Neural crest cell (in vitro differentiated cells): ENCODE results near the gene GALNS. TPM values are rescaled to one million over a fixed set of nuclear protein-coding genes. Genes with fewer than 3 reads are reported as not detected.
"Not testable (repeated sequence)": the region's sequence is repeated elsewhere in the genome, so short reads cannot be mapped to it uniquely, and the experiment has no call there.

Source experiments
- DNase-seq: peaks from one replicate; pipeline ENCODE4 v3.0.0; 2021; ENCODE audit warnings: low read depth, mixed read lengths, low spot score
- H3K27ac Mint-ChIP-seq: one replicate; pipeline ENCODE4 v1.8.0; 2021; ENCODE audit warnings: mild to moderate bottlenecking, mixed read lengths; ENCODE audit not compliant: unreplicated experiment
- H3K27me3 Mint-ChIP-seq: 2 replicates; pipeline ENCODE4 v1.8.0; 2021; ENCODE audit warnings: low read depth, mild to moderate bottlenecking, mixed read lengths
- H3K36me3 Mint-ChIP-seq: 2 replicates; pipeline ENCODE4 v1.8.0; 2021; ENCODE audit warnings: low read depth, mild to moderate bottlenecking, mixed read lengths
- H3K4me1 Mint-ChIP-seq: 2 replicates; pipeline ENCODE4 v1.8.0; 2021; ENCODE audit warnings: mixed read lengths
- H3K4me3 Mint-ChIP-seq: one replicate; pipeline ENCODE4 v1.8.0; 2021; ENCODE audit warnings: mild to moderate bottlenecking, mixed read lengths
- H3K9me3 Mint-ChIP-seq: 2 replicates; pipeline ENCODE4 v1.8.0; 2021; ENCODE audit warnings: mixed read lengths
- total RNA-seq: library from RNA; stranded (reverse); gene quantifications from 2 replicates; pipeline ENCODE4 v1.2.1, GENCODE V29; 2021
- TF ChIP-seq, protein P1 (sequence below): fragments of 200-600 bp; sonication (generic); conservative IDR thresholded peaks from 2 replicates; pipeline ENCODE4 v1.5.0; 2021; ENCODE audit warnings: antibody characterized with exemption, mild to moderate bottlenecking

The GALNS gene
- total RNA-seq, 1 donor from 2014 or later: 19.7 TPM

DNA sequence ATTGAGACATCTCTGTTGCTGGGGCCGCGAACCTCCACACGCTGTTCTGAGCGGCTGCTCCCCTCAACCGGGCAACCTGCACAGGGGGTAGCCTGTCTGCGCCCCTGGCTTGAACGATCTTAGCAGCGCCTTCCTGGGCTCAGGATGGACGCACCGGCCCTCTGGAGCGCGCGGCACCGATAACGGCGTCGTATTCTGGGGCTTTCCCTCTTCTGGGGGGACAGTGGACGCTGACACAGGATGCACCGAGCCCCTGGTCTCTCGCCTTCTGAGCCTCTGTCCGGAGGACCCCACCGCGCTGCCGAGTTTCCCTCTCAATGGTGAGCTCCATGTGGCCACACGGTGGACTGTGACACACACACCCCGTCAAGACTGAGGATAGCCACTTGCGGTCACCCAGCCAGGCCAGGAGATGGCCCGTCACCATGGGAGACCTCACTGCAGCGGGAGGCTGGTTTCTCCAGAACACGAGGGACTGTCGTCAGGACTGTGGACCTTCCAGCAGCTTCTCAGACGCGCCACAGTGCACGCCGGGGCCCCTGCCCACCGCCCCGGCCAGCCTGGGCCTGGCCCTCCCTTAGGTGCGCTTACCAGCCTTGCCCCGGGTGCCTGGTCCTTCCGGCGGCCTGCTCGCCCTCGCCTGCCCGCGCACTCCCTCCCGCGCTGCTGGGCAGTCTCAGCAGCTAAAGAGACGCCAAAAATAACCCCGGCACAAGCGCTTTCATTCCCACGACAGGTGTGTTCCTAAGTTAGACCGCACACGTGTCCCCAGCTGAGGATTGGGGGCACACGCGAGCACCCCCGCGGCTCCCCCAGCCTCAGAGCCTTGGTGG is 39.7 kb upstream of the GALNS start:
- no peaks in the 10 kb centered on the region for H3K9me3 Mint-ChIP-seq
- no peak overlapping the region for H3K27ac Mint-ChIP-seq
- no peak for DNase-seq
- no peaks in the 10 kb centered on the region for H3K4me1 Mint-ChIP-seq
- H3K36me3 Mint-ChIP-seq: no peaks in the 10 kb centered on the region
- no peaks in the 10 kb centered on the region for H3K27me3 Mint-ChIP-seq
- TF ChIP-seq, protein P1, sequence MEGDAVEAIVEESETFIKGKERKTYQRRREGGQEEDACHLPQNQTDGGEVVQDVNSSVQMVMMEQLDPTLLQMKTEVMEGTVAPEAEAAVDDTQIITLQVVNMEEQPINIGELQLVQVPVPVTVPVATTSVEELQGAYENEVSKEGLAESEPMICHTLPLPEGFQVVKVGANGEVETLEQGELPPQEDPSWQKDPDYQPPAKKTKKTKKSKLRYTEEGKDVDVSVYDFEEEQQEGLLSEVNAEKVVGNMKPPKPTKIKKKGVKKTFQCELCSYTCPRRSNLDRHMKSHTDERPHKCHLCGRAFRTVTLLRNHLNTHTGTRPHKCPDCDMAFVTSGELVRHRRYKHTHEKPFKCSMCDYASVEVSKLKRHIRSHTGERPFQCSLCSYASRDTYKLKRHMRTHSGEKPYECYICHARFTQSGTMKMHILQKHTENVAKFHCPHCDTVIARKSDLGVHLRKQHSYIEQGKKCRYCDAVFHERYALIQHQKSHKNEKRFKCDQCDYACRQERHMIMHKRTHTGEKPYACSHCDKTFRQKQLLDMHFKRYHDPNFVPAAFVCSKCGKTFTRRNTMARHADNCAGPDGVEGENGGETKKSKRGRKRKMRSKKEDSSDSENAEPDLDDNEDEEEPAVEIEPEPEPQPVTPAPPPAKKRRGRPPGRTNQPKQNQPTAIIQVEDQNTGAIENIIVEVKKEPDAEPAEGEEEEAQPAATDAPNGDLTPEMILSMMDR: no peak
- no peak overlapping the region for H3K4me3 Mint-ChIP-seq

- Mint-ChIP-seq H3K4me1 (no peaks in the 10 kb centered on the region), H3K27ac (no peak overlapping the region), H3K36me3 (no peaks in the 10 kb centered on the region), H3K27me3 (no peaks in the 10 kb centered on the region), H3K9me3 (no peaks in the 10 kb centered on the region), H3K4me3 (no peak overlapping the region)
- TF ChIP-seq, protein P1: no peak
- no peak for DNase-seq
Measured at GRCh38 chr16:88895335-88895734, 38.6 kb upstream of the GALNS start.

GRCh38 chr16:88894681-88895300 is 38.0 kb upstream of the GALNS start:
- H3K4me3 Mint-ChIP-seq: no peak overlapping the region
- no peak overlapping the region for H3K27ac Mint-ChIP-seq
- H3K27me3 Mint-ChIP-seq: no peaks in the 10 kb centered on the region
- TF ChIP-seq, protein P1: no peak
- H3K4me1 Mint-ChIP-seq: no peaks in the 10 kb centered on the region
- H3K36me3 Mint-ChIP-seq: no peaks in the 10 kb centered on the region
- no peak for DNase-seq
- no peaks in the 10 kb centered on the region for H3K9me3 Mint-ChIP-seq

- not testable (repeated sequence) for DNase-seq, H3K27ac Mint-ChIP-seq
Measured at GRCh38 chr16:88894266-88894665, 37.5 kb upstream of the GALNS start.

GRCh38 chr16:88893127-88893968 is 36.6 kb upstream of the GALNS start:
- H3K4me3 Mint-ChIP-seq: no peak overlapping the region
- TF ChIP-seq, protein P1: no peak
- H3K4me1 Mint-ChIP-seq: no peaks in the 10 kb centered on the region
- no peak for DNase-seq
- H3K27me3 Mint-ChIP-seq: no peaks in the 10 kb centered on the region
- no peak overlapping the region for H3K27ac Mint-ChIP-seq
- no peaks in the 10 kb centered on the region for H3K9me3 Mint-ChIP-seq
- H3K36me3 Mint-ChIP-seq: peaks cover 3% of the 10 kb centered on the region

More at GRCh38 chr16:88894266-88894665, 37.5 kb upstream of the GALNS start:
- H3K4me3 Mint-ChIP-seq, H3K36me3 Mint-ChIP-seq, H3K9me3 Mint-ChIP-seq, H3K4me1 Mint-ChIP-seq, H3K27me3 Mint-ChIP-seq: not testable (repeated sequence)
